Panc1 (cell line): ENCODE measurements around the gene TM9SF3. TPM values are rescaled to one million over a fixed set of nuclear protein-coding genes. Genes with fewer than 3 reads are reported as not detected.

Experiments
- ATAC-seq: fragments of 200-7000 bp; cut with Tn5 transposase; 2 replicates; pipeline ENCODE4 v1.9.1; 2020; ENCODE audit warnings: mild to moderate bottlenecking, moderate library complexity
- BruUV-seq: library from RNA; stranded (reverse); fragments of 400-500 nt; replicated peaks from 2 replicates; lab custom pipeline; 2021; lab: Mats Ljungman, UMichigan
- CTCF ChIA-PET: fragments of 300-600 bp; sonication (Branson Sonifier 250); formaldehyde crosslinking; loops from one replicate; lab custom pipeline; 2022; ENCODE audit warnings: antibody characterized with exemption; lab: Charles Lee
- POLR2A ChIA-PET: fragments of 300-600 bp; sonication (Branson Sonifier 250); formaldehyde crosslinking; loops from one replicate; lab custom pipeline; 2022; ENCODE audit warnings: antibody characterized with exemption; lab: Charles Lee
- DNase-seq: peaks from one replicate; pipeline ENCODE4 v3.0.0-alpha.2; 2010; ENCODE audit warnings: low read depth, low spot score
- H3K27ac ChIP-seq: 2 replicates; pipeline ENCODE4 v1.5.1; 2011; ENCODE audit warnings: mild to moderate bottlenecking, low read length, inconsistent platforms
- H3K27me3 ChIP-seq: fragments of 200-500 bp; sonication (Bioruptor generic); 2 replicates; pipeline ENCODE4 v1.6.0; 2014; ENCODE audit warnings: low read length, inconsistent platforms; ENCODE audit not compliant: control insufficient read depth, insufficient read depth
- H3K36me3 ChIP-seq: fragments of 200-500 bp; sonication (Bioruptor generic); 2 replicates; pipeline ENCODE4 v1.5.1; 2014; ENCODE audit warnings: inconsistent platforms, mild to moderate bottlenecking, low read length, moderate library complexity; ENCODE audit not compliant: control insufficient read depth, insufficient read depth
- H3K4me1 ChIP-seq: 2 replicates; pipeline ENCODE4 v1.5.1; 2011; ENCODE audit warnings: inconsistent platforms, mild to moderate bottlenecking, low read length, moderate library complexity; ENCODE audit not compliant: control insufficient read depth, insufficient read depth
- H3K4me3 ChIP-seq, 2 experiments: 2 replicates each; pipeline ENCODE4 v1.5.1; 2011 to 2012; ENCODE audit warnings: low read depth in 2 of 2, low read length in 2 of 2, mild to moderate bottlenecking in 2 of 2, inconsistent platforms in 1 of 2, moderate library complexity in 1 of 2
- H3K9me3 ChIP-seq: fragments of 200-500 bp; sonication (Bioruptor generic); 2 replicates; pipeline ENCODE4 v1.5.1; 2014; ENCODE audit warnings: low read depth, mild to moderate bottlenecking, inconsistent platforms, low read length, moderate library complexity; ENCODE audit not compliant: control insufficient read depth, insufficient read depth
- CTCF ChIP-seq: fragments of 450-650 bp; IDR thresholded peaks from 2 replicates; pipeline ENCODE4 v1.5.1; 2017; ENCODE audit warnings: mild to moderate bottlenecking
- POLR2AphosphoS5 ChIP-seq: IDR thresholded peaks from 2 replicates; pipeline ENCODE4 v1.6.1; 2012; ENCODE audit warnings: mild to moderate bottlenecking, low read depth, low read length, moderate library complexity
- REST ChIP-seq, 2 experiments: IDR thresholded peaks; 2 replicates each; pipeline ENCODE4 v1.6.1; 2011 to 2012; ENCODE audit warnings: low read depth in 2 of 2, control low read depth in 1 of 2, low read length in 1 of 2, mild to moderate bottlenecking in 1 of 2, moderate library complexity in 1 of 2; ENCODE audit not compliant: insufficient read depth in 1 of 2
- SIN3A ChIP-seq: IDR thresholded peaks from 2 replicates; pipeline ENCODE4 v1.6.1; 2012; ENCODE audit warnings: low read depth, mild to moderate bottlenecking, low read length, moderate library complexity, borderline replicate concordance; ENCODE audit not compliant: insufficient read depth
- TCF7L2 ChIP-seq: IDR thresholded peaks from 2 replicates; pipeline ENCODE4 v1.6.1; 2011; ENCODE audit warnings: mild to moderate bottlenecking, low read depth, low read length, inconsistent platforms
- in situ Hi-C: cut with HindIII; loops from 2 replicates; pipeline ENCODE4 v1.10.0; 2016; ENCODE audit warnings: low sequenced_read_pairs, low pct_unique_long_range_greater_than_20kb
- intact Hi-C: fragments of 100-400 bp; cut with micrococcal nuclease; formaldehyde crosslinking; loops from one replicate; pipeline ENCODE4 v1.10.0; 2022; ENCODE audit not compliant: unreplicated experiment
- total RNA-seq: library from RNA; stranded (reverse); gene quantifications from one replicate; pipeline ENCODE4 v1.2.1, GENCODE V29; 2021; ENCODE audit not compliant: unreplicated experiment

Gene TM9SF3
- total RNA-seq, 1 experiment from 2014 or later, result 179 TPM

GRCh38 chr10:96540240-96540639 lies 46.6 kb downstream of the TM9SF3 start:
- Histone ChIP-seq H3K27ac (no peak overlapping the region), H3K9me3 (no peaks in the 10 kb centered on the region), H3K36me3 (peaks cover 15% of the 10 kb centered on the region), H3K27me3 (no peaks in the 10 kb centered on the region), H3K4me3 (no peak overlapping the region), H3K4me1 (no peaks in the 10 kb centered on the region)
- in situ Hi-C loops (no loop called here), intact Hi-C loops (no loop called here)
- TF ChIP-seq SIN3A, result no peak
- no peak for TF ChIP-seq TCF7L2
- no peak for TF ChIP-seq CTCF
- TF ChIP-seq POLR2AphosphoS5, result no peak
- no peak for TF ChIP-seq REST (IDR thresholded peaks at IDR 0.05; ENCODE audit: insufficient read depth in 1 of 2, low read depth in 2 of 2, low read length in 1 of 2)
- no TSS peak for BruUV-seq
- ChIA-PET POLR2A (no interaction called here), CTCF (no interaction called here)
- DNase-seq, result no peak
- no peak for ATAC-seq

- DNase-seq (no peak), ATAC-seq (no peak)
- ChIA-PET POLR2A (no interaction called here), CTCF (no interaction called here)
- H3K4me3 ChIP-seq, result no peak overlapping the region
- H3K36me3 ChIP-seq, result peaks cover 6% of the 10 kb centered on the region; the same call in 1 of the 2 replicates
- intact Hi-C loops, result no loop called here
- in situ Hi-C loops, result no loop called here
- no peaks in the 10 kb centered on the region for H3K9me3 ChIP-seq
- no TSS peak for BruUV-seq
- TF ChIP-seq TCF7L2, result no peak
- TF ChIP-seq SIN3A, result no peak
- peaks cover under 1% of the 10 kb centered on the region; the same call in 1 of the 2 replicates for H3K4me1 ChIP-seq
- no peak overlapping the region for H3K27ac ChIP-seq
- no peaks in the 10 kb centered on the region for H3K27me3 ChIP-seq
These were observed 48.1 kb downstream of the TM9SF3 start for GRCh38 chr10:96538683-96539082.

GRCh38 chr10:96536129-96536528 lies 50.7 kb downstream of the TM9SF3 start:
- TF ChIP-seq REST (IDR thresholded peaks at IDR 0.05; ENCODE audit: insufficient read depth in 1 of 2, low read depth in 2 of 2, low read length in 1 of 2) (no peak), CTCF (no peak), POLR2AphosphoS5 (no peak), SIN3A (no peak), TCF7L2 (no peak)
- no peak overlapping the region for H3K4me3 ChIP-seq
- no TSS peak for BruUV-seq
- DNase-seq (no peak), ATAC-seq (no peak)
- no peaks in the 10 kb centered on the region for H3K9me3 ChIP-seq
- ChIA-PET CTCF (no interaction called here), POLR2A (no interaction called here)
- intact Hi-C loops, result no loop called here
- H3K27ac ChIP-seq, result no peak overlapping the region
- in situ Hi-C loops, result no loop called here
- H3K36me3 ChIP-seq, result peaks cover 7% of the 10 kb centered on the region; the same call in 1 of the 2 replicates
- H3K27me3 ChIP-seq, result no peaks in the 10 kb centered on the region
- H3K4me1 ChIP-seq, result peaks cover 7% of the 10 kb centered on the region; the same call in 1 of the 2 replicates
